ENCODE data around the gene NDE1.

DNA sequence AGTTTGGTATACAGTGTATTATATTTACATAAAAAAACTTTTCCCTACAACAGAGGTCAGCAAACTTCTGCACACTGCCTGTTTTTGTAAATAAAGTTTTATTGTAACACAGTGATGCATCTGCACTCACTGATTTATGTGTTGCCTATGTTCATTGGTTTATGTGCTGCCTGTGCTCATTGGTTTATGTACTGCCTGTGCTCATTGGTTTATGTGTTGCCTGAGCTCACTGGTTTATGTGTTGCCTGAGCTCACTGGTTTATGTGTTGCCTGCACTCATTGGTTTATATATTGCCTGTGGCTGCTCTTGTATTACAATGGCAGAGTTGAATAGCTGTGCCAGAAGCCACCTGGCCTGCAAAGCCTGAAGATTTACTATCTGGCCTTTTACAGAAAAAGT is 125.2 kb downstream of the NDE1 start:
- TF ChIP-seq POLR2AphosphoS5 (IDR thresholded peaks at IDR 0.05; ENCODE audit: low read depth, low read length) (no peak), REST (IDR thresholded peaks at IDR 0.05; ENCODE audit: insufficient read depth in 1 of 2, low read depth in 2 of 2, low read length in 2 of 2) (no peak), SIN3A (IDR thresholded peaks at IDR 0.05; ENCODE audit: borderline replicate concordance, insufficient read depth, low read length) (no peak), TAF1 (IDR thresholded peaks at IDR 0.05; ENCODE audit: borderline replicate concordance, insufficient read depth, low read length) (no peak), FOXP2 (optimal IDR thresholded peaks at IDR 0.05; ENCODE audit: borderline replicate concordance, extremely low read depth, extremely low read length, insufficient read depth) (no peak)

All from PFSK-1 (cell line).